HCT116 (cell line): Measurements from ENCODE around the gene KRTAP22-2. TPM values are rescaled to one million over a fixed set of nuclear protein-coding genes. Genes with fewer than 3 reads are reported as not detected.

Experiments
- ATAC-seq: fragments of 200-7000 bp; cut with Tn5 transposase; 2 replicates; pipeline ENCODE4 v1.9.1; 2020; ENCODE audit warnings: mild to moderate bottlenecking, moderate library complexity
- BruUV-seq: library from RNA; stranded (reverse); fragments of 400-500 nt; replicated peaks from 2 replicates; lab custom pipeline; 2021; lab: Mats Ljungman, UMichigan
- CTCF ChIA-PET: fragments of 300-600 bp; sonication (Branson Sonifier 250); formaldehyde crosslinking; loops from one replicate; lab custom pipeline; 2021; ENCODE audit warnings: antibody characterized with exemption; lab: Charles Lee
- POLR2A ChIA-PET: fragments of 300-600, 350-600 bp; sonication (Branson Sonifier 250); formaldehyde crosslinking; loops from one replicate; lab custom pipeline; 2021; ENCODE audit warnings: antibody characterized with exemption; lab: Charles Lee
- RAD21 ChIA-PET, 2 experiments: fragments of 300-600 bp; sonication (Branson Sonifier 250); formaldehyde crosslinking; loops; one replicate each; lab custom pipeline; 2023; ENCODE audit warnings: low total read pairs in 2 of 2; ENCODE audit not compliant: uncharacterized antibody in 2 of 2, unreplicated experiment in 2 of 2, low non-redundant PET in 1 of 2; lab: Charles Lee
- DNase-seq: peaks from one replicate; pipeline ENCODE4 v3.0.0-alpha.2; 2010; ENCODE audit warnings: low read depth, low spot score
- H2AFZ ChIP-seq: fragments of 200-600 bp; shearing (Covaris generic), sonication (generic); 2 replicates; pipeline ENCODE4 v1.6.1; 2017; ENCODE audit warnings: low read depth, mixed run types, mixed read lengths, antibody characterized with exemption, low read length; ENCODE audit not compliant: poor library complexity, severe bottlenecking
- H3K27ac ChIP-seq: 2 replicates; pipeline ENCODE4 v1.5.1; 2012; ENCODE audit warnings: low read depth, low read length
- H3K27me3 ChIP-seq: fragments of 200-600 bp; sonication (generic); 2 replicates; pipeline ENCODE4 v1.6.1; 2016; ENCODE audit warnings: mixed run types, low read length, mixed read lengths; ENCODE audit not compliant: insufficient read depth
- H3K36me3 ChIP-seq, 2 experiments: fragments of 200-500 bp in 1 of 2; fragments of 200-600 bp in 1 of 2; sonication (Bioruptor generic) in 1 of 2; sonication (generic) in 1 of 2; 2 replicates each; pipeline versions ENCODE4 v1.5.1 to v1.6.1; 2014 to 2016; ENCODE audit warnings: low read length in 2 of 2, inconsistent platforms in 1 of 2, mixed read lengths in 1 of 2, mixed run types in 1 of 2; ENCODE audit not compliant: insufficient read depth in 2 of 2, control insufficient read depth in 1 of 2
- H3K4me1 ChIP-seq, 2 experiments: fragments of 200-600 bp in 1 of 2; sonication (generic) in 1 of 2; 2 replicates each; pipeline versions ENCODE4 v1.5.1 to v1.6.1; 2012 to 2017; ENCODE audit warnings: low read length in 2 of 2, inconsistent platforms in 1 of 2, mild to moderate bottlenecking in 1 of 2, mixed read lengths in 1 of 2, mixed run types in 1 of 2, moderate library complexity in 1 of 2; ENCODE audit not compliant: insufficient read depth in 2 of 2, control insufficient read depth in 1 of 2
- H3K4me2 ChIP-seq: fragments of 200-600 bp; sonication (generic); 2 replicates; pipeline ENCODE4 v1.6.1; 2017; ENCODE audit warnings: mixed run types, low read length, mixed read lengths
- H3K4me3 ChIP-seq, 2 experiments: fragments of 200-600 bp in 1 of 2; sonication (generic) in 1 of 2; replicated peaks in 1 of 2; 2 replicates each; pipeline ENCODE4 v1.5.1; 2011 to 2016; ENCODE audit warnings: low read length in 2 of 2, control low read depth in 1 of 2, low read depth in 1 of 2, mild to moderate bottlenecking in 1 of 2, mixed read lengths in 1 of 2, mixed run types in 1 of 2
- H3K79me2 ChIP-seq: fragments of 200-600 bp; sonication (generic); 2 replicates; pipeline ENCODE4 v1.6.1; 2017; ENCODE audit warnings: mild to moderate bottlenecking, mixed run types, low read length, moderate library complexity, mixed read lengths; ENCODE audit not compliant: insufficient read depth
- H3K9ac ChIP-seq: fragments of 200-600 bp; sonication (generic); 2 replicates; pipeline ENCODE4 v1.6.1; 2016; ENCODE audit warnings: low read length, mixed read lengths
- H3K9me2 ChIP-seq: fragments of 200-600 bp; sonication (generic), shearing (Covaris generic); 2 replicates; pipeline ENCODE4 v1.6.1; 2017; ENCODE audit warnings: mixed run types, mild to moderate bottlenecking, moderate library complexity; ENCODE audit not compliant: insufficient read depth
- H3K9me3 ChIP-seq, 2 experiments: fragments of 200-500 bp in 1 of 2; fragments of 200-600 bp in 1 of 2; sonication (Bioruptor generic) in 1 of 2; sonication (generic) in 1 of 2; 2 replicates each; pipeline ENCODE4 v1.6.1; 2014 to 2017; ENCODE audit warnings: low read length in 2 of 2, mixed read lengths in 2 of 2, inconsistent platforms in 1 of 2, low read depth in 1 of 2, mild to moderate bottlenecking in 1 of 2, mixed run types in 1 of 2, moderate library complexity in 1 of 2; ENCODE audit not compliant: control insufficient read depth in 1 of 2, insufficient read depth in 1 of 2
- H4K20me1 ChIP-seq: fragments of 200-600 bp; sonication (generic), shearing (Covaris generic); 2 replicates; pipeline ENCODE4 v1.6.1; 2017; ENCODE audit warnings: mixed run types, mild to moderate bottlenecking, moderate library complexity; ENCODE audit not compliant: insufficient read depth
- ATF3 ChIP-seq: IDR thresholded peaks from 2 replicates; pipeline ENCODE4 v1.6.1; 2012
- CBX3 ChIP-seq: IDR thresholded peaks from 2 replicates; pipeline ENCODE4 v1.6.1; 2012; ENCODE audit warnings: low read depth
- EGR1 ChIP-seq: IDR thresholded peaks from 2 replicates; pipeline ENCODE4 v1.6.1; 2012; ENCODE audit warnings: low read depth
- ELF1 ChIP-seq: IDR thresholded peaks from 2 replicates; pipeline ENCODE4 v1.6.1; 2012; ENCODE audit warnings: low read depth, borderline replicate concordance
- JUND ChIP-seq: IDR thresholded peaks from 2 replicates; pipeline ENCODE4 v1.6.1; 2012
- MAX ChIP-seq: IDR thresholded peaks from 2 replicates; pipeline ENCODE4 v1.6.1; 2012
- POLR2A ChIP-seq: IDR thresholded peaks from 2 replicates; pipeline ENCODE4 v1.7.0; 2011; ENCODE audit warnings: borderline replicate concordance; ENCODE audit not compliant: insufficient read depth, insufficient read length; ENCODE audit errors: extremely low read depth
- POLR2AphosphoS5 ChIP-seq: IDR thresholded peaks from 2 replicates; pipeline ENCODE4 v1.6.1; 2011; ENCODE audit warnings: mild to moderate bottlenecking, low read depth, low read length, moderate library complexity
- SIN3A ChIP-seq: IDR thresholded peaks from 2 replicates; pipeline ENCODE4 v1.6.1; 2012; ENCODE audit warnings: low read depth
- SRF ChIP-seq: IDR thresholded peaks from 2 replicates; pipeline ENCODE4 v1.6.1; 2012; ENCODE audit warnings: low read depth
- TCF7L2 ChIP-seq: IDR thresholded peaks from 2 replicates; pipeline ENCODE4 v1.7.0; 2011; ENCODE audit warnings: borderline replicate concordance, inconsistent platforms; ENCODE audit not compliant: insufficient read depth, insufficient read length; ENCODE audit errors: extremely low read depth
- YY1 ChIP-seq: IDR thresholded peaks from 2 replicates; pipeline ENCODE4 v1.6.1; 2011; ENCODE audit warnings: low read length, low read depth, moderate library complexity, mild to moderate bottlenecking; ENCODE audit not compliant: insufficient replicate concordance; ENCODE audit errors: extremely low read depth
- ZFX ChIP-seq: fragments of 450-650 bp; IDR thresholded peaks from 2 replicates; pipeline ENCODE4 v1.6.1; 2017
- ZNF274 ChIP-seq: fragments of 200-500 bp; sonication (Bioruptor generic); IDR thresholded peaks from 2 replicates; pipeline ENCODE4 v1.6.1; 2014; ENCODE audit warnings: mild to moderate bottlenecking, low read depth, low read length, inconsistent platforms
- intact Hi-C: fragments of 100-400 bp; cut with micrococcal nuclease; formaldehyde crosslinking; loops from 2 replicates; pipeline ENCODE4 v1.10.0; 2022
- total RNA-seq: library from RNA; stranded (reverse); gene quantifications from one replicate; pipeline ENCODE4 v1.2.1, GENCODE V29; 2021; ENCODE audit not compliant: unreplicated experiment

KRTAP22-2 gene
- total RNA-seq, 1 experiment from 2014 or later, result not detected

GRCh38 chr21:30620522-30620921, 30.3 kb upstream of the KRTAP22-2 start, which contains the start of gene KRTAP20-4:
TSS of gene KRTAP20-4 (plus strand) at chr21:30620627.
- Histone ChIP-seq H3K27ac (no peak within 1 kb of the TSS), H3K4me2 (no peak within 1 kb of the TSS), H3K79me2 (no peaks in the 10 kb centered on the region), H3K9me3 (peaks cover 14 to 22% of the 10 kb centered on the region in 2 experiments; a peak in 2 of 4 replicates), H3K9me2 (no peaks in the 10 kb centered on the region), H3K9ac (no peak within 1 kb of the TSS), H4K20me1 (no peaks in the 10 kb centered on the region), H3K27me3 (no peaks in the 10 kb centered on the region), H3K4me1 (no peaks in the 10 kb centered on the region), H2AFZ (no peak within 1 kb of the TSS), H3K4me3 (no peak within 1 kb of the TSS), H3K36me3 (no peaks in the 10 kb centered on the region)
- intact Hi-C loops, result no loop called here
- RAD21 ChIA-PET, result no interaction called here
- no peak for ATAC-seq
- BruUV-seq, result no TSS peak
- CTCF ChIA-PET, result no interaction called here
- no peak for TF ChIP-seq POLR2A
- TF ChIP-seq SIN3A, result no peak
- no peak for TF ChIP-seq EGR1
- TF ChIP-seq YY1, result no peak
- TF ChIP-seq ATF3, result no peak
- TF ChIP-seq ZNF274, result no peak
- POLR2A ChIA-PET, result no interaction called here
- no peak for DNase-seq

GRCh38 chr21:30620080-30620479, 29.9 kb upstream of the KRTAP22-2 start:
- no peaks in the 10 kb centered on the region for H3K36me3 ChIP-seq
- H2AFZ ChIP-seq, result no peak overlapping the region
- RAD21 ChIA-PET, result no interaction called here
- no peak for TF ChIP-seq YY1
- TF ChIP-seq ELF1, result no peak
- no peak for TF ChIP-seq POLR2AphosphoS5
- no peak for TF ChIP-seq JUND
- no peak for TF ChIP-seq MAX
- TF ChIP-seq ZFX, result no peak
- TF ChIP-seq EGR1, result no peak
- no peak for TF ChIP-seq TCF7L2
- TF ChIP-seq CBX3, result no peak
- TF ChIP-seq SIN3A, result no peak
- no peak for TF ChIP-seq SRF
- TF ChIP-seq ZNF274, result no peak
- no peak overlapping the region for H3K4me2 ChIP-seq
- ATAC-seq, result no peak
- no peak overlapping the region for H3K27ac ChIP-seq
- H3K27me3 ChIP-seq, result no peaks in the 10 kb centered on the region
- CTCF ChIA-PET, result no interaction called here
- H3K9me2 ChIP-seq, result no peaks in the 10 kb centered on the region
- intact Hi-C loops, result no loop called here
- H3K4me1 ChIP-seq, result no peaks in the 10 kb centered on the region
- H4K20me1 ChIP-seq, result no peaks in the 10 kb centered on the region
- DNase-seq, result no peak
- H3K4me3 ChIP-seq, result no peak overlapping the region
- POLR2A ChIA-PET, result no interaction called here
- no TSS peak for BruUV-seq
- no peaks in the 10 kb centered on the region for H3K79me2 ChIP-seq
- no peak overlapping the region for H3K9ac ChIP-seq
- peaks cover 14 to 19% of the 10 kb centered on the region in 2 experiments; a peak in 2 of 4 replicates for H3K9me3 ChIP-seq
